GM23248 (cell line): ENCODE data around the gene MAP3K10. TPM values are rescaled to one million over a fixed set of nuclear protein-coding genes. Genes with fewer than 3 reads are reported as not detected.
A peak's percentile ranks its signal among the peaks of the same experiment; 100 is the strongest.

Experiments
- DNase-seq: peaks from one replicate; pipeline ENCODE4 v3.0.0-alpha.2; 2015
- H2AFZ ChIP-seq: fragments of 200-600 bp; sonication (generic); 2 replicates; pipeline ENCODE4 v1.6.1; 2016; ENCODE audit warnings: antibody characterized with exemption
- H3F3A ChIP-seq: fragments of 200-600 bp; sonication (generic); 2 replicates; pipeline ENCODE4 v1.6.1; 2016; ENCODE audit warnings: mild to moderate bottlenecking, antibody characterized with exemption, mixed run types; ENCODE audit not compliant: insufficient read depth
- H3K27ac ChIP-seq: fragments of 200-600 bp; sonication (generic); 2 replicates; pipeline ENCODE4 v1.5.1; 2016; ENCODE audit warnings: mild to moderate bottlenecking
- H3K27me3 ChIP-seq: fragments of 200-600 bp; sonication (generic); replicated peaks from 2 replicates; pipeline ENCODE4 v1.6.1; 2016; ENCODE audit warnings: mild to moderate bottlenecking; ENCODE audit not compliant: insufficient read depth
- H3K36me3 ChIP-seq: fragments of 200-600 bp; sonication (generic); 2 replicates; pipeline ENCODE4 v1.6.1; 2016; ENCODE audit warnings: low read depth, mild to moderate bottlenecking
- H3K4me1 ChIP-seq: fragments of 200-600 bp; sonication (generic); 2 replicates; pipeline ENCODE4 v1.6.1; 2016; ENCODE audit warnings: mild to moderate bottlenecking; ENCODE audit not compliant: insufficient read depth
- H3K4me2 ChIP-seq: fragments of 200-600 bp; sonication (generic); one replicate; pipeline ENCODE4 v1.6.1; 2016; ENCODE audit warnings: mild to moderate bottlenecking; ENCODE audit not compliant: unreplicated experiment
- H3K4me3 ChIP-seq: fragments of 200-600 bp; sonication (generic); 2 replicates; pipeline ENCODE4 v1.5.1; 2016; ENCODE audit warnings: mild to moderate bottlenecking
- H3K79me2 ChIP-seq: fragments of 200-600 bp; sonication (generic); 2 replicates; pipeline ENCODE4 v1.6.1; 2016; ENCODE audit warnings: mild to moderate bottlenecking; ENCODE audit not compliant: insufficient read depth
- H3K9ac ChIP-seq: fragments of 200-600 bp; sonication (generic); 2 replicates; pipeline ENCODE4 v1.6.1; 2016; ENCODE audit warnings: mild to moderate bottlenecking
- H3K9me2 ChIP-seq: fragments of 200-600 bp; sonication (generic); 2 replicates; pipeline ENCODE4 v1.6.1; 2016; ENCODE audit warnings: mixed run types, mild to moderate bottlenecking, moderate library complexity; ENCODE audit not compliant: insufficient read depth
- H3K9me3 ChIP-seq: fragments of 200-600 bp; sonication (generic); one replicate; pipeline ENCODE4 v1.6.1; 2017; ENCODE audit warnings: low read depth
- H4K20me1 ChIP-seq: fragments of 200-600 bp; sonication (generic); 2 replicates; pipeline ENCODE4 v1.6.0; 2016; ENCODE audit not compliant: insufficient read depth
- EZH2 ChIP-seq: fragments of 200-600 bp; sonication (generic); IDR thresholded peaks from 2 replicates; pipeline ENCODE4 v1.6.1; 2018; ENCODE audit warnings: antibody characterized with exemption, mild to moderate bottlenecking; ENCODE audit not compliant: insufficient read depth, poor library complexity, severe bottlenecking
- EZH2phosphoT487 ChIP-seq: fragments of 200-600 bp; sonication (generic); IDR thresholded peaks from 2 replicates; pipeline ENCODE4 v1.6.1; 2018; ENCODE audit warnings: antibody characterized with exemption, moderate library complexity, mild to moderate bottlenecking, low read depth; ENCODE audit not compliant: insufficient read depth
- WGBS, 2 experiments: methylation state at CpG; one replicate each; pipeline ENCODE4 v1.1.6; 2015 to 2017; ENCODE audit warnings: low lambda C conversion rate in 2 of 2, low coverage in 1 of 2; ENCODE audit errors: missing lambda C conversion rate in 2 of 2; 5-methylcytosine and 5-hydroxymethylcytosine counted together
- in situ Hi-C: fragments of 300-500 bp; cut with MboI; formaldehyde crosslinking; loops from 2 replicates; pipeline ENCODE4 v1.15.0; 2020
- polyA plus RNA-seq: library from polyadenylated mRNA; unstranded; fragments of >200 nt; fragmentation: Nextera tagmentation; extraction: Ambion mirVana; gene quantifications from 2 replicates; pipeline ENCODE4 v1.2.1, GENCODE V29; 2016
- total RNA-seq: library from RNA; depleted of rRNA; stranded (reverse); fragments of >200 nt; shearing (Covaris generic); gene quantifications from 2 replicates; pipeline ENCODE4 v1.2.3, GENCODE V29; 2014

Gene MAP3K10
- total and polyA plus RNA-seq, 2 experiments from 2014 or later, result 1.8 to 13.1 TPM

GRCh38 chr19:40225440-40226305, 34.4 kb downstream of the MAP3K10 start:
- Histone ChIP-seq H3K9me2 (no peaks in the 10 kb centered on the region), H3K36me3 (no peaks in the 10 kb centered on the region), H3K4me3 (peak overlapping the region; percentile 48), H4K20me1 (no peaks in the 10 kb centered on the region), H3K9ac (peak overlapping the region; percentile 19; the same call in 1 of the 2 replicates), H2AFZ (peak overlapping the region; percentile 75), H3K9me3 (no peaks in the 10 kb centered on the region), H3F3A (peaks cover 17% of the 10 kb centered on the region), H3K4me2 (peak overlapping the region; percentile 55), H3K27me3 (no peaks in the 10 kb centered on the region), H3K79me2 (no peaks in the 10 kb centered on the region), H3K4me1 (peaks cover 20% of the 10 kb centered on the region), H3K27ac (no peak overlapping the region)
- 27 to 28% methylated on average over 21 of the region's 21 CpGs for WGBS, 2 experiments
- peak; percentile 59 for DNase-seq
- in situ Hi-C loops, result no loop called here
- TF ChIP-seq EZH2phosphoT487 (no peak), EZH2 (no peak)

GRCh38 chr19:40228346-40228745, 37.1 kb downstream of the MAP3K10 start:
- Histone ChIP-seq H3K4me3 (no peak overlapping the region), H3K79me2 (no peaks in the 10 kb centered on the region), H2AFZ (no peak overlapping the region), H3K9me3 (no peaks in the 10 kb centered on the region), H3K9me2 (no peaks in the 10 kb centered on the region), H3K36me3 (no peaks in the 10 kb centered on the region), H3K27ac (no peak overlapping the region), H3K9ac (no peak overlapping the region), H3K4me2 (no peak overlapping the region), H3F3A (peaks cover 25% of the 10 kb centered on the region), H3K27me3 (no peaks in the 10 kb centered on the region), H3K4me1 (peaks cover 28% of the 10 kb centered on the region), H4K20me1 (no peaks in the 10 kb centered on the region)
- 60 to 61% methylated on average over 10 of the region's 10 CpGs for WGBS, 2 experiments
- in situ Hi-C loops, result no loop called here
- TF ChIP-seq EZH2phosphoT487 (no peak), EZH2 (no peak)
- no peak for DNase-seq

GRCh38 chr19:40228863-40229262, 37.6 kb downstream of the MAP3K10 start:
- in situ Hi-C loops, result no loop called here
- no peak overlapping the region for H2AFZ ChIP-seq
- H3F3A ChIP-seq, result peaks cover 25% of the 10 kb centered on the region
- no peaks in the 10 kb centered on the region for H3K9me3 ChIP-seq
- no peak overlapping the region for H3K4me3 ChIP-seq
- no peaks in the 10 kb centered on the region for H3K9me2 ChIP-seq
- peaks cover 28% of the 10 kb centered on the region for H3K4me1 ChIP-seq
- peak overlapping the region; percentile 15 for H3K4me2 ChIP-seq
- H3K79me2 ChIP-seq, result no peaks in the 10 kb centered on the region
- H3K9ac ChIP-seq, result no peak overlapping the region
- WGBS, 2 experiments, result 84 to 88% methylated on average over 5 of the region's 5 CpGs
- no peak for DNase-seq
- H3K27ac ChIP-seq, result peak overlapping the region; percentile 55; the same call in 1 of the 2 replicates
- no peaks in the 10 kb centered on the region for H4K20me1 ChIP-seq
- H3K36me3 ChIP-seq, result no peaks in the 10 kb centered on the region
- TF ChIP-seq EZH2 (no peak), EZH2phosphoT487 (no peak)
- no peaks in the 10 kb centered on the region for H3K27me3 ChIP-seq

GRCh38 chr19:40229484-40229883, 38.3 kb downstream of the MAP3K10 start:
- no peaks in the 10 kb centered on the region for H3K79me2 ChIP-seq
- TF ChIP-seq EZH2phosphoT487, result no peak
- no peak for TF ChIP-seq EZH2
- H3K9me2 ChIP-seq, result no peaks in the 10 kb centered on the region
- no peaks in the 10 kb centered on the region for H3K27me3 ChIP-seq
- no peaks in the 10 kb centered on the region for H4K20me1 ChIP-seq
- 0 out of 2 replicates have a peak overlapping the region, but pooled peaks have one; percentile 1 for H3K9ac ChIP-seq
- WGBS, 2 experiments, result 8 to 15% methylated on average over 3 of the region's 3 CpGs
- no peaks in the 10 kb centered on the region for H3K9me3 ChIP-seq
- H2AFZ ChIP-seq, result no peak overlapping the region
- H3K4me3 ChIP-seq, result no peak overlapping the region
- no peaks in the 10 kb centered on the region for H3K36me3 ChIP-seq
- peak; percentile 80 for DNase-seq
- in situ Hi-C loops, result no loop called here
- peak overlapping the region; percentile 26 for H3K4me2 ChIP-seq
- H3F3A ChIP-seq, result peaks cover 25% of the 10 kb centered on the region
- H3K4me1 ChIP-seq, result peaks cover 28% of the 10 kb centered on the region
- peak overlapping the region; percentile 55 for H3K27ac ChIP-seq
